PC-9 (cell line): ENCODE results near the gene VPS29.

Experiments
- CTCF ChIP-seq: fragments of 200-600 bp; sonication (generic); conservative IDR thresholded peaks from 2 replicates; pipeline ENCODE4 v1.6.1; 2017; ENCODE audit warnings: mixed run types, antibody characterized with exemption, mild to moderate bottlenecking, moderate library complexity
- EZH2 ChIP-seq: fragments of 200-600 bp; sonication (generic); IDR thresholded peaks from 2 replicates; pipeline ENCODE4 v1.8.0; 2017; ENCODE audit warnings: antibody characterized with exemption, low read depth

GRCh38 chr12:110550981-110551380 lies 49.1 kb upstream of the VPS29 start:
- TF ChIP-seq CTCF (no peak), EZH2 (no peak)
